ENCODE measurements around the gene FOXF1.

Gene FOXF1

GRCh38 chr16:86479419-86479818 lies 30.9 kb upstream of the FOXF1 start:
- Histone ChIP-seq H3K27me3 (replicated peaks in 2 of 5; ENCODE audit: control insufficient read depth in 4 of 5, insufficient read depth in 5 of 5, low read length in 4 of 5) (peaks cover 4 to 92% (median 22%) of the 10 kb centered on the region in 5 experiments), H3K9me3 (ENCODE audit: control extremely low read depth in 1 of 5, control insufficient read depth in 4 of 5, insufficient read depth in 2 of 5, low read depth in 1 of 5, low read length in 4 of 5) (peaks cover 0 to 11% (median 7%) of the 10 kb centered on the region in 5 experiments), H3K36me3 (ENCODE audit: control insufficient read depth in 4 of 4, insufficient read depth in 4 of 4, low read length in 3 of 4) (no peaks in the 10 kb centered on the region), H3K27ac (ENCODE audit: insufficient read depth in 1 of 2, low read depth in 1 of 2, low read length in 2 of 2, poor library complexity in 1 of 2, severe bottlenecking in 2 of 2) (no peak overlapping the region), H3K4me1 (ENCODE audit: control extremely low read depth in 1 of 4, control insufficient read depth in 4 of 4, insufficient read depth in 4 of 4, low read length in 3 of 4) (no peaks in the 10 kb centered on the region), H3K4me3 (ENCODE audit: control insufficient read depth in 1 of 7, extremely low read depth in 1 of 7, insufficient read depth in 4 of 7, low read depth in 2 of 7, low read length in 6 of 7) (no peak overlapping the region)
- WGBS (ENCODE audit: insufficient coverage) = 91% methylated on average over 6 of the region's 9 CpGs
- DNase-seq = no peak
- CTCF ChIA-PET = no interaction called here
- POLR2A ChIA-PET = no interaction called here

- ChIA-PET POLR2A (no interaction called here), CTCF (no interaction called here)
- Histone ChIP-seq H3K4me1 (ENCODE audit: control extremely low read depth in 1 of 4, control insufficient read depth in 4 of 4, insufficient read depth in 4 of 4, low read length in 3 of 4) (no peaks in the 10 kb centered on the region), H3K4me3 (ENCODE audit: control insufficient read depth in 1 of 7, extremely low read depth in 1 of 7, insufficient read depth in 4 of 7, low read depth in 2 of 7, low read length in 6 of 7) (no peak overlapping the region), H3K27ac (ENCODE audit: insufficient read depth in 1 of 2, low read depth in 1 of 2, low read length in 2 of 2, poor library complexity in 1 of 2, severe bottlenecking in 2 of 2) (no peak overlapping the region), H3K27me3 (replicated peaks in 2 of 5; ENCODE audit: control insufficient read depth in 4 of 5, insufficient read depth in 5 of 5, low read length in 4 of 5) (peaks cover 4 to 93% (median 23%) of the 10 kb centered on the region in 5 experiments), H3K9me3 (ENCODE audit: control extremely low read depth in 1 of 5, control insufficient read depth in 4 of 5, insufficient read depth in 2 of 5, low read depth in 1 of 5, low read length in 4 of 5) (peaks cover 0 to 18% (median 12%) of the 10 kb centered on the region in 5 experiments), H3K36me3 (ENCODE audit: control insufficient read depth in 4 of 4, insufficient read depth in 4 of 4, low read length in 3 of 4) (no peaks in the 10 kb centered on the region)
- WGBS (ENCODE audit: insufficient coverage) = 77% methylated on average over 13 of the region's 15 CpGs
- DNase-seq = no peak
Measured at GRCh38 chr16:86480444-86480843, 29.9 kb upstream of the FOXF1 start.

- H3K4me1 ChIP-seq (ENCODE audit: control extremely low read depth in 1 of 4, control insufficient read depth in 4 of 4, insufficient read depth in 4 of 4, low read length in 3 of 4) = no peaks in the 10 kb centered on the region
- no peak for DNase-seq
- ChIA-PET POLR2A (no interaction called here), CTCF (interaction anchor here (1.3 kb wide), 1 partner anchor 37 kb away, joined by 5 read pairs; no protein-coding TSS in a partner anchor)
- H3K4me3 ChIP-seq (ENCODE audit: control insufficient read depth in 1 of 7, extremely low read depth in 1 of 7, insufficient read depth in 4 of 7, low read depth in 2 of 7, low read length in 6 of 7) = no peak overlapping the region
- peaks cover 0 to 18% (median 12%) of the 10 kb centered on the region in 5 experiments for H3K9me3 ChIP-seq (ENCODE audit: control extremely low read depth in 1 of 5, control insufficient read depth in 4 of 5, insufficient read depth in 2 of 5, low read depth in 1 of 5, low read length in 4 of 5)
- no peaks in the 10 kb centered on the region for H3K36me3 ChIP-seq (ENCODE audit: control insufficient read depth in 4 of 4, insufficient read depth in 4 of 4, low read length in 3 of 4)
- WGBS (ENCODE audit: insufficient coverage) = 87% methylated on average over 3 of the region's 3 CpGs
- H3K27ac ChIP-seq (ENCODE audit: insufficient read depth in 1 of 2, low read depth in 1 of 2, low read length in 2 of 2, poor library complexity in 1 of 2, severe bottlenecking in 2 of 2) = no peak overlapping the region
- H3K27me3 ChIP-seq (replicated peaks in 2 of 5; ENCODE audit: control insufficient read depth in 4 of 5, insufficient read depth in 5 of 5, low read length in 4 of 5) = peaks cover 0 to 93% (median 23%) of the 10 kb centered on the region in 5 experiments
Measured at GRCh38 chr16:86481607-86482006, 28.7 kb upstream of the FOXF1 start.

GRCh38 chr16:86484240-86484639 lies 26.1 kb upstream of the FOXF1 start:
- CTCF ChIA-PET = no interaction called here
- Histone ChIP-seq H3K36me3 (ENCODE audit: control insufficient read depth in 4 of 4, insufficient read depth in 4 of 4, low read length in 3 of 4) (no peaks in the 10 kb centered on the region), H3K27ac (ENCODE audit: insufficient read depth in 1 of 2, low read depth in 1 of 2, low read length in 2 of 2, poor library complexity in 1 of 2, severe bottlenecking in 2 of 2) (no peak overlapping the region), H3K9me3 (ENCODE audit: control extremely low read depth in 1 of 5, control insufficient read depth in 4 of 5, insufficient read depth in 2 of 5, low read depth in 1 of 5, low read length in 4 of 5) (peaks cover 0 to 18% (median 12%) of the 10 kb centered on the region in 5 experiments), H3K27me3 (replicated peaks in 2 of 5; ENCODE audit: control insufficient read depth in 4 of 5, insufficient read depth in 5 of 5, low read length in 4 of 5) (peaks cover 0 to 96% (median 30%) of the 10 kb centered on the region in 5 experiments), H3K4me1 (ENCODE audit: control extremely low read depth in 1 of 4, control insufficient read depth in 4 of 4, insufficient read depth in 4 of 4, low read length in 3 of 4) (no peaks in the 10 kb centered on the region), H3K4me3 (ENCODE audit: control insufficient read depth in 1 of 7, extremely low read depth in 1 of 7, insufficient read depth in 4 of 7, low read depth in 2 of 7, low read length in 6 of 7) (no peak overlapping the region)
- no peak for DNase-seq
- WGBS (ENCODE audit: insufficient coverage) = 89% methylated on average over 5 of the region's 5 CpGs
- POLR2A ChIA-PET = no interaction called here

- WGBS (ENCODE audit: insufficient coverage) = 81% methylated on average over 3 of the region's 3 CpGs
- Histone ChIP-seq H3K27ac (ENCODE audit: insufficient read depth in 1 of 2, low read depth in 1 of 2, low read length in 2 of 2, poor library complexity in 1 of 2, severe bottlenecking in 2 of 2) (no peak overlapping the region), H3K4me1 (ENCODE audit: control extremely low read depth in 1 of 4, control insufficient read depth in 4 of 4, insufficient read depth in 4 of 4, low read length in 3 of 4) (no peaks in the 10 kb centered on the region), H3K36me3 (ENCODE audit: control insufficient read depth in 4 of 4, insufficient read depth in 4 of 4, low read length in 3 of 4) (no peaks in the 10 kb centered on the region), H3K27me3 (replicated peaks in 2 of 5; ENCODE audit: control insufficient read depth in 4 of 5, insufficient read depth in 5 of 5, low read length in 4 of 5) (peaks cover 2 to 98% (median 40%) of the 10 kb centered on the region in 5 experiments), H3K9me3 (ENCODE audit: control extremely low read depth in 1 of 5, control insufficient read depth in 4 of 5, insufficient read depth in 2 of 5, low read depth in 1 of 5, low read length in 4 of 5) (peaks cover 0 to 19% (median 12%) of the 10 kb centered on the region in 5 experiments), H3K4me3 (ENCODE audit: control insufficient read depth in 1 of 7, extremely low read depth in 1 of 7, insufficient read depth in 4 of 7, low read depth in 2 of 7, low read length in 6 of 7) (no peak overlapping the region)
- ChIA-PET CTCF (no interaction called here), POLR2A (no interaction called here)
- no peak for DNase-seq
Measured at GRCh38 chr16:86485746-86486145, 24.6 kb upstream of the FOXF1 start.

- Histone ChIP-seq H3K36me3 (ENCODE audit: control insufficient read depth in 4 of 4, insufficient read depth in 4 of 4, low read length in 3 of 4) (no peaks in the 10 kb centered on the region), H3K4me1 (ENCODE audit: control extremely low read depth in 1 of 4, control insufficient read depth in 4 of 4, insufficient read depth in 4 of 4, low read length in 3 of 4) (no peaks in the 10 kb centered on the region), H3K27ac (ENCODE audit: insufficient read depth in 1 of 2, low read depth in 1 of 2, low read length in 2 of 2, poor library complexity in 1 of 2, severe bottlenecking in 2 of 2) (no peak overlapping the region), H3K9me3 (ENCODE audit: control extremely low read depth in 1 of 5, control insufficient read depth in 4 of 5, insufficient read depth in 2 of 5, low read depth in 1 of 5, low read length in 4 of 5) (peaks cover 0 to 2% (median 0%) of the 10 kb centered on the region in 5 experiments), H3K27me3 (replicated peaks in 2 of 5; ENCODE audit: control insufficient read depth in 4 of 5, insufficient read depth in 5 of 5, low read length in 4 of 5) (peaks cover 8 to 99% (median 63%) of the 10 kb centered on the region in 5 experiments), H3K4me3 (ENCODE audit: control insufficient read depth in 1 of 7, extremely low read depth in 1 of 7, insufficient read depth in 4 of 7, low read depth in 2 of 7, low read length in 6 of 7) (no peak overlapping the region)
- 87% methylated on average over 9 of the region's 13 CpGs for WGBS (ENCODE audit: insufficient coverage)
- DNase-seq = no peak
- POLR2A ChIA-PET = no interaction called here
- CTCF ChIA-PET = no interaction called here
Measured at GRCh38 chr16:86490859-86491639, 19.3 kb upstream of the FOXF1 start.

- H3K9me3 ChIP-seq (ENCODE audit: control extremely low read depth in 1 of 5, control insufficient read depth in 4 of 5, insufficient read depth in 2 of 5, low read depth in 1 of 5, low read length in 4 of 5) = peaks cover 0 to 2% (median 0%) of the 10 kb centered on the region in 5 experiments
- POLR2A ChIA-PET = no interaction called here
- CTCF ChIA-PET = no interaction called here
- WGBS (ENCODE audit: insufficient coverage) = 90% methylated on average over 7 of the region's 7 CpGs
- no peaks in the 10 kb centered on the region for H3K4me1 ChIP-seq (ENCODE audit: control extremely low read depth in 1 of 4, control insufficient read depth in 4 of 4, insufficient read depth in 4 of 4, low read length in 3 of 4)
- no peak overlapping the region for H3K27ac ChIP-seq (ENCODE audit: insufficient read depth in 1 of 2, low read depth in 1 of 2, low read length in 2 of 2, poor library complexity in 1 of 2, severe bottlenecking in 2 of 2)
- H3K4me3 ChIP-seq (ENCODE audit: control insufficient read depth in 1 of 7, extremely low read depth in 1 of 7, insufficient read depth in 4 of 7, low read depth in 2 of 7, low read length in 6 of 7) = no peak overlapping the region
- H3K27me3 ChIP-seq (replicated peaks in 2 of 5; ENCODE audit: control insufficient read depth in 4 of 5, insufficient read depth in 5 of 5, low read length in 4 of 5) = peaks cover 8 to 99% (median 58%) of the 10 kb centered on the region in 5 experiments
- H3K36me3 ChIP-seq (ENCODE audit: control insufficient read depth in 4 of 4, insufficient read depth in 4 of 4, low read length in 3 of 4) = no peaks in the 10 kb centered on the region
- DNase-seq = no peak
Measured at GRCh38 chr16:86491640-86492023, 18.7 kb upstream of the FOXF1 start.
